H1 (cell line): ENCODE measurements around the gene TEX14. TPM values are rescaled to one million over a fixed set of nuclear protein-coding genes. Genes with fewer than 3 reads are reported as not detected.
A peak's percentile ranks its signal among the peaks of the same experiment; 100 is the strongest.

ENCODE experiments used
- ATF2 ChIP-seq: IDR thresholded peaks from 2 replicates; pipeline ENCODE4 v1.6.1; 2012; ENCODE audit warnings: low read length, inconsistent platforms
- BCL11A ChIP-seq, 2 experiments: IDR thresholded peaks; one replicate each; pipeline ENCODE4 v1.6.1; 2011; ENCODE audit warnings: low read depth in 2 of 2, low read length in 2 of 2, mild to moderate bottlenecking in 2 of 2
- CTBP2 ChIP-seq: IDR thresholded peaks from 2 replicates; pipeline ENCODE4 v1.7.0; 2011; ENCODE audit warnings: borderline replicate concordance, mild to moderate bottlenecking, moderate library complexity, mixed read lengths, low read length; ENCODE audit not compliant: insufficient read depth, insufficient read length
- E2F6 ChIP-seq: IDR thresholded peaks from 2 replicates; pipeline ENCODE4 v1.6.1; 2012; ENCODE audit warnings: inconsistent platforms
- EP300 ChIP-seq, 2 experiments: IDR thresholded peaks; 1 replicate in 1 of 2; 2 replicates in 1 of 2; pipeline ENCODE4 v1.6.1; 2011 to 2012; ENCODE audit warnings: low read depth in 2 of 2, low read length in 2 of 2, mild to moderate bottlenecking in 2 of 2, borderline replicate concordance in 1 of 2, inconsistent platforms in 1 of 2, moderate library complexity in 1 of 2
- FOSL1 ChIP-seq: IDR thresholded peaks from 2 replicates; pipeline ENCODE4 v1.6.1; 2011; ENCODE audit warnings: mild to moderate bottlenecking, low read depth, low read length, moderate library complexity; ENCODE audit not compliant: insufficient read depth
- HDAC6 ChIP-seq: IDR thresholded peaks from one replicate; pipeline ENCODE4 v1.7.1; 2012; ENCODE audit warnings: low read depth, mild to moderate bottlenecking, inconsistent platforms, low read length, moderate library complexity
- JUND ChIP-seq: IDR thresholded peaks from 2 replicates; pipeline ENCODE4 v1.6.1; 2011; ENCODE audit warnings: mild to moderate bottlenecking, improper control_type of control experiment, low read length
- PHF8 ChIP-seq: fragments of 200-600 bp; sonication (generic); conservative IDR thresholded peaks from 2 replicates; pipeline ENCODE4 v1.7.1; 2012; ENCODE audit warnings: low read depth, mild to moderate bottlenecking, inconsistent platforms, low read length, moderate library complexity
- POLR2A ChIP-seq, 2 experiments: IDR thresholded peaks; 1 replicate in 1 of 2; 2 replicates in 1 of 2; pipeline ENCODE4 v1.6.1; 2011; ENCODE audit warnings: low read depth in 2 of 2, low read length in 2 of 2, mild to moderate bottlenecking in 2 of 2; ENCODE audit errors: control extremely low read depth in 1 of 2
- POLR2AphosphoS5 ChIP-seq: IDR thresholded peaks from 2 replicates; pipeline ENCODE4 v1.6.1; 2011; ENCODE audit warnings: low read depth, low read length
- RNF2 ChIP-seq: fragments of 200-900, 300-1000 bp; sonication (generic); IDR thresholded peaks from 2 replicates; pipeline ENCODE4 v1.7.1; 2016; ENCODE audit warnings: borderline replicate concordance, low read depth, mild to moderate bottlenecking, antibody characterized with exemption, low read length; ENCODE audit not compliant: poor library complexity, severe bottlenecking; ENCODE audit errors: missing control alignments
- SAP30 ChIP-seq: fragments of 300-600 bp; sonication (generic); IDR thresholded peaks from 2 replicates; pipeline ENCODE4 v1.7.1; 2012; ENCODE audit warnings: low read length, moderate library complexity, mild to moderate bottlenecking, inconsistent platforms; ENCODE audit not compliant: insufficient read depth, insufficient replicate concordance
- SIN3A ChIP-seq, 2 experiments: IDR thresholded peaks in 1 of 2; conservative IDR thresholded peaks in 1 of 2; 2 replicates each; pipeline ENCODE4 v1.6.1; 2011 to 2012; ENCODE audit warnings: low read length in 2 of 2, improper control_type of control experiment in 1 of 2, low read depth in 1 of 2, mild to moderate bottlenecking in 1 of 2
- YY1 ChIP-seq: IDR thresholded peaks from 2 replicates; pipeline ENCODE4 v1.6.1; 2011; ENCODE audit warnings: low read depth, mild to moderate bottlenecking, low read length
- polyA plus RNA-seq, 7 experiments: library from polyadenylated mRNA; depleted of rRNA in 3 of 7; stranded (reverse) in 5 of 7; unstranded in 2 of 7; fragments of >200 nt in 5 of 7; fragments of 200-250 nt in 2 of 7; gene quantifications; 1 replicate in 5 of 7; 2 replicates in 1 of 7; 4 replicates in 1 of 7; pipeline versions ENCODE4 v1.2.1 to v1.2.3, GENCODE V29; 2011 to 2013; ENCODE audit warnings: missing spikeins in 2 of 7, mixed read lengths in 2 of 7
- total RNA-seq: library from RNA; stranded (reverse); fragmentation: NEBNext Ultra II Directional; extraction: Animal tissue kit (Norgen Biotek cat#: 25700); gene quantifications from 2 replicates; pipeline ENCODE4 v1.2.1, GENCODE V29; 2021

The TEX14 gene
- total and polyA plus RNA-seq, 2 of the 8 experiments (the other 6 are each of a cell fraction or from before 2014, with no cell fraction given) = 0.83 to 2.5 TPM

GRCh38 chr17:58517378-58517927, 174.4 kb downstream of the TEX14 start (continued):
- TF ChIP-seq HDAC6 = no peak
- TF ChIP-seq JUND = peak; percentile 92
- no peak for TF ChIP-seq BCL11A (IDR thresholded peaks at IDR 0.05; ENCODE audit: low read depth in 2 of 2, low read length in 2 of 2)
- TF ChIP-seq POLR2A (IDR thresholded peaks at IDR 0.05; ENCODE audit: control extremely low read depth in 1 of 2, low read depth in 2 of 2, low read length in 2 of 2) = peak in 1 of 2 experiments; percentile 79; a peak in 1 of 3 replicates
- TF ChIP-seq ATF2 = no peak
- no peak for TF ChIP-seq CTBP2
- no peak for TF ChIP-seq FOSL1
- no peak for TF ChIP-seq E2F6
- no peak for TF ChIP-seq YY1
- 0 out of 4 replicates have a peak, but pooled peaks have one; percentile 36 to 62 for TF ChIP-seq SIN3A (conservative IDR thresholded peaks at IDR 0.05 in 1 of 2, IDR thresholded peaks at IDR 0.05 in 1 of 2; ENCODE audit: low read depth in 1 of 2, low read length in 2 of 2)
- TF ChIP-seq SAP30 = peak; percentile 35
- TF ChIP-seq RNF2 = no peak
- TF ChIP-seq EP300 (IDR thresholded peaks at IDR 0.05; ENCODE audit: borderline replicate concordance in 1 of 2, low read depth in 2 of 2, low read length in 2 of 2) = 0 out of 3 replicates have a peak, but pooled peaks of 1 of the 2 experiments have one; percentile 42
- peak; percentile 73; the same call in 1 of the 2 replicates for TF ChIP-seq POLR2AphosphoS5
- peak; percentile 56 for TF ChIP-seq PHF8
